CD4-positive, alpha-beta T cell treated with Interleukin-1 beta for 1 hour (primary cell): ENCODE results near the gene PLEKHA6.

Experiments used
- DNase-seq, 2 donors: peaks; one replicate each; pipeline ENCODE4 v3.0.0-alpha.2; 2020 to 2022

The PLEKHA6 gene

GRCh38 chr1:204382714-204383083, 23.0 kb upstream of the PLEKHA6 start:
- no peak for DNase-seq

DNA sequence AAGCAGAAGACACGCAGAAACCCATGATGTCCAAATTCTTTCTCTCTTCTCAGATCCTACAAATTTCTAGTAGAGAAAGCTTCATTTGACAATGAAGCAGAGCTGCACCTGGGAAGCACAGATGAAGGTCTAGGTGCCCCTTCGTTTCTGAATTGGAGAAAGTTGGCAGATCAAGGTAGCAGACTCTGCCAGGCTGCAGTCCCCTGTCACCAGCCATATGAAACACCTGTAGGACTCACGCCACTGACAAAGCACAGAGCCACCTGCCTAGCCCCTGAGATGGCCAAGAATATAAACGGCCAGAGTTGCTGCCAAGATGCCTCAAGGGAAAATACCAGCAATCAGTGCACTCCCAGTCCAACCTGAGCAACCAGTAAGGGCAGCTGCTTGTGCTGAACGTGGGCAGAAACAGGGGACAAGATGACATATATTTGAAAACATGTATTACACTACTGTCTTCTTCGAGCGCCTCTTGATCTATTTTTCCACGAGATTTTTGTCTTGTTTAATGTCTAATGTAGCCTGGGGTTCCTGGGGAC, 20.6 kb upstream of the PLEKHA6 start:
- no peak for DNase-seq

GRCh38 chr1:204377800-204378668, 18.3 kb upstream of the PLEKHA6 start:
- peak; percentile 29 to 47 for DNase-seq

- no peak for DNase-seq
Observed at GRCh38 chr1:204376919-204377799, 17.4 kb upstream of the PLEKHA6 start.

- DNase-seq, result no peak
Observed at GRCh38 chr1:204376465-204376864, 16.7 kb upstream of the PLEKHA6 start.

GRCh38 chr1:204373911-204374310, 14.2 kb upstream of the PLEKHA6 start:
- no peak for DNase-seq

- no peak for DNase-seq
Observed at GRCh38 chr1:204370176-204370575, 10.4 kb upstream of the PLEKHA6 start.

DNA sequence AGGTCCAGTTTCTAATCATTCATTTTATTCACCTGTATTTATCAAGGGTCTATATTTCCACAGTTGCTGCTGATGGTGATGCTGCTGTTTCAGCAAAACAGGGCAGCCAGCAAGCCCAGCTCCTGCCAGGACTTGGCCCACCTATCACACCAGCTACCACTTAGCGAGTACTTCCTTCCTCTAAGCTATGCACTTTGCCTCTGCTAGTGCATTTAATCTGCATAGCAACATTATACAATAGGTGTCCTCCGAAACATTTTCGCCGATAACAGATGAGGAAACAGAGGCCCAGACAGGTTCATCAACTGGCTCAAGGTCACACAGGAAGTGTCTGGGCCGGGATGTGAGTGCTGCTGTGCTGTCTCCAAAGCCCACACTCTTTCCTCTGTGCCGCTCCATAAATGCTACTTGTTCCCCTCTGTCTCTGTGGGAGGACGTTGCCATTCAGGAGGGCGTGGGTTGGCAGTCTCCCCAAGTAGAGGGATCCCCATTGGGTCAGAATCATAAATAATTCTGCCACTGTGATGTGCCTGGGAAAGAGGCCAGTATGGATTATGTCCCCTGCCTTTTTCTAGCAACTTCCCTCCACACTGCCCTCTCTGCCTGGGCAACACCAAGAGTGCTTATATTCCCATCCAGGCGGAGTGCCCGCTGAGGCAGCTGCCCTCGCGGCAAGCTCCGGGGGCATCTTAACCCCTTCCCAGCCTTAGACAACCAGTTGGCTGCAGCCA, 9.4 kb upstream of the PLEKHA6 start:
- no peak for DNase-seq

DNA sequence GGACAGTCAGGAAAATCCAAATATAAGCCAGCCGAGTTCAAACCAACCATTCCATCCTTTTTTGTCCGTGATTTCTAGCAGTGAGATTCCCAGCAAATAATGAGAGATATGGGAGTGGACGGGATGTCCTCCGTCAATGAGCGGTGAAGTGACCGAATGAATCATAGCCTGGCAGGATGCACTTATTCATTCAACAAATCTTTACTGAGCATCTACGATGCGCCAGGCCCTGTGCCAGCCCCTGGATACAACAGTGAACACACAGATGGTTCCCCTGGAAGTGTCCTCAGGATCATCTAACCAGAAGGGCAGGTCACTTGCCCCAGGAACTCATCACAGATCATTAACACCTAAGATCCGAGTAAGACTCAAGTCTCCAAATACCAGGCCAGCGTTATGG, 8.2 kb upstream of the PLEKHA6 start:
- DNase-seq, result no peak

- no peak for DNase-seq
Observed at GRCh38 chr1:204367193-204367858, 7.6 kb upstream of the PLEKHA6 start.

- no peak for DNase-seq
Observed at GRCh38 chr1:204366759-204367158, 7.0 kb upstream of the PLEKHA6 start.

DNA sequence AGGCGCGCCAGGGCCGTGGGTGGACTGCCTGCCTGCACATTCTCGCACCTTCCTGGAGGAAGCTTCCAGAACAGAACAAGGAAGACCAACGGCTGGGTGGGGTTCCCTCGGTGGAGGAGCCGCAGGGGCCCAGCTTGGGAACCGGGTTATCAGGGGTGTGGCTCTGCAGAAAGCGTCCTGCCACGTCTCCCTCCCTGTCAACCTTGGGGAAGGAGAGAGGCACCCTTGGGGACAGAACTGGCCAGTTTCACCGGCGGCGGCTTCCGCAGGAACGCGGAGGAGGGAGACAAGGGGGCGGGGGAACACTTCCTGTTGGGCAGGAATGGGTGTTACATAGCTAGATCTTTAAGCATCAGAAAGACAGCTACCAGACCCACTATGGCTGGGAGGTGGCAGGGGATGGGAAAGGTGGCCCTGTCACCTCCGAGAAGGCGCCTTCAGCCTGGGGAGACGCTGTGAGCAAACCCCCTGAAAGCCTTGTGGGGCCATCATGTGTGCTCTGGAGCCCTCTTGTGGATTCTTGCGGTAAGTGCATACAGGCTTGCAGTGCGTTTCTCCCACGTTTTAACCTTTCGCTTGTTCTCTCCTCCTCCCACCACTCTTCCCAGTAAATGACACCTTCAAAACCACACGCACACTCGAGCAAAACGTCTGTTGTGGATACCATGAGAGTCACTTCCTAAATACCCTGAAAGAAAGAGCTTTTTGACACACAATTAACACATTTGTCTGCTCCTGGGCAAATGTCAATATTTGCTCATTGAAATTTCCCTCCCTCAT, 3.8 kb upstream of the PLEKHA6 start:
- peak; percentile 77 to 79 for DNase-seq

GRCh38 chr1:204362984-204363334, 3.2 kb upstream of the PLEKHA6 start:
- no peak for DNase-seq

DNA sequence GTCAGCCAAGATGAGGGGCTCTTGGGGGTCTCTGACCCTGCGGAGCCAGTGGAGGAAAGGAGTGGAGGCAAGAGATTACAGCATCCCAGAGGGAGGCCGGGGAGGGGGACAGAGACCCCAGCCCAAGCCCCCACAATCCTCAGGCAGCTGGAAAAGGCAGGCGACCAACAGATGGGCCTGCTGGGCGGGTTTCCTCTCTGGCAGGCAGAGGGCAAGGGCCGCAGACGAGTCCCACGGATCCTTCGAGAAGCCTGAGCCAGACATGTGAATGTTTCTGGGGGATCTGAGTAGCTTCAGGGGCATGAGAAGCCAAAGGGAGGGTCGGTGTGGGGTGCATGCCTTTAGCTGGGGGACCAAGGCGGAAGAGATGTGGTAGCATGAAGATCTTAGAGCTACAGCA, 2.1 kb upstream of the PLEKHA6 start:
- no peak for DNase-seq

DNA sequence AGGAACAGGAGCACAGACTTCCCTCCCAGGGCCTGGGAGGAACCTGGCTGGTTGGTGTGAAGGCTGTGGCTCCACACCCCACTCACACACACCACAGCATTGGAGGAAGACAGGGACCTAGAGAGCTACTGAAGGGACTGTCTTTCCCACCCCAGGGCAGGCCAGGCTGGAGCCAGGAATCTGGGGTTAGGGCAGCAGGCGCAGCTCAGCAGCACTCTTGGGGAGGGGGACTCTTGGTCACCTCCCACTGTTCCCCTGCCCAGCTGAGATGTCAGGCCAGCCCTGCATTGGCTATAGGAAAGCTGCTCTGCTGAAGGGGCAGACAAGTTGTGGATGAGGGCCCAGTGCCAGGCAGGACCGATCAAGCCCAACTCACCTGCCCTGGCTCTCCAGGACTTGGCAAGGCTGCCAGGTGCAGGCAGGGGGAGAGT, 1.6 kb upstream of the PLEKHA6 start:
- DNase-seq, result no peak

DNA sequence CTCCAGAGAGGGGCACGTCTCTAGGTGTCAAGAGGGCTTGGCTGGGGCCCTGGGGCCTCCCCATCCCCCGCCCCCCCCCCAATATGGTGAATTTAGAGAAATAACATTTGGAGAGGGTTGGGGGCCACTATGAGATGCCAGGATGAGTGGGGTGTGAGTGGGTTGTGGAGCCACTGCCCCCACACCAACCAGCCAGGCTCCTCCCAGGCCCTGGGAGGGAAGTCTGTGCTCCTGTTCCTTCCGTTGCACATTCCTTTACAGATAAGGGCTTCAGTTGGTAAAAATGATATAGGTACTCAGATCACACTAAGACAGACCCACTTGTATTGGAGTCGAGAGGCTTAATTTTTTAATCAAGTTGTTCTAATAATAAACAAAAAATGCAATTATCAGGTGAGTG, 585 bp upstream of the PLEKHA6 start:
- DNase-seq, result no peak

GRCh38 chr1:204359131-204359473, 627 bp downstream of the PLEKHA6 start:
- DNase-seq, result no peak

DNA sequence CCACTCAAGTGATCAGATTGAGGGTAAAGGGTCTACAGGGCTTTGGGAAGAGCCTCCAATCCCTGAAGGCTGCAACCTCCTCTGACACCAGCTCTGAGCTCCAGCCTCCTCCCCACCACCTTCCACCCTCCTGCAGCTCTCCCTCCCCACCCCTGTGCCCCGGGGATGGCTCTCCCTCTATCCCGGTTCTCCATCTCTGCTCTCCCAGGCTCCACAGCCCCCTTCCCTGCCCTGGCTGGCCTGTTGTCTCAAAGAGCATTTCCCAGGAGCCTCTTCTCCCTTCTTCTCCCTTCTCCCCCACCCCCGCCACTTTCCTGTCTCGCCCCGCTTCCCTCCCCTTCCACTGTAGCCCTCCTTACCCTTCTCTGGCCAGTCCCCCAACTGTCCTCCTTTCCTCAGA, 1.1 kb downstream of the PLEKHA6 start:
- DNase-seq, result no peak

DNA sequence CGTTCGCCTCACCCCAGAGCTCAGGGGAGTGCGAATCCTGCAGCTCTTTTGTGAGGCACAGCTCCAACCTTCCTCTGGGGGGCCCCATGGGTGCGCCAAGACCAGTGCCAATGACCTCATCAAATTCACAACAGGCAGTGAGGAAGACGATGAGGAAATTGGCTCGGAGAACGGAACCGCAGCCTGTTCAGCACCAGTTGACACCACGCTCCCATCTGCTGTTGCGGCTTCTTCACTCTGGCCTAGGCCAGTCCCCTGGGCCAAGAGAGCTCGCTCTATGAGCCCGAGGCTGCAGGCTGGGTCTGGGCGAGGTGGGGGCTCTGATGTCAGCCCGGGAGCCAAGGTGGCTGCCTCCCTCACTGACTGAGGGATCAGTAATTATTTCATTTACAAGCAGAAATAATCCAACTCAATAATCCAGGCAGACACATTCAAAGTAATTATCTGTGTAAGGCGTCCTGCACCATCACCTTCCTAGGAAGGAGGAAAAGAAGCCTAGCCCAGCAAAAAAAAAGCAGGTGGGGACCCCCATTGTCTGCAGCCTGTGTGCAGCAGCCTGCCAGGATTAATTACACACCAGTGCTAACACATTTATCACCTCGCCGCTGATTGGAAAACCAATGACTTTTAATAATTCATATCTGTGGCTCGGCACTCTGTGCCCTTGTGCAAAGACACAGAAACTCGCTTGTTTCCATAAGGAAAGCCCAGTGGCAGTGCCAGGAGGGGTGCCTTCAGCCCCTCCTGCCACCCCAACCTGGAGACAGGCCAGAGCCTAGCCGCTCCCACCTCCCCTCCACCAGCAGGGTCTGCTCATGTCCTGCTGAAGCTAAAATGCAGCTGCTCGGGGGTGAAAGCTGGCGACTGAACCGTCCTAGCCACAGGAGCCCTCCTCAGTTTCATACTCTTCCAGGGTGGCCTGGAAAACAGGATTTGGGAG, 1.9 kb downstream of the PLEKHA6 start:
- no peak for DNase-seq

- DNase-seq, result no peak
Observed at GRCh38 chr1:204356997-204357396, 2.7 kb downstream of the PLEKHA6 start.

GRCh38 chr1:204355913-204356312, 3.8 kb downstream of the PLEKHA6 start:
- DNase-seq, result no peak
